GM12874 (cell line): ENCODE results near the gene PLCB1.

Experiments used
- CTCF ChIP-seq: IDR thresholded peaks from 2 replicates; pipeline ENCODE4 v1.5.1; 2011; ENCODE audit warnings: low read depth, mild to moderate bottlenecking, control low read depth, low read length, moderate library complexity; ENCODE audit not compliant: insufficient read depth

Gene PLCB1

DNA sequence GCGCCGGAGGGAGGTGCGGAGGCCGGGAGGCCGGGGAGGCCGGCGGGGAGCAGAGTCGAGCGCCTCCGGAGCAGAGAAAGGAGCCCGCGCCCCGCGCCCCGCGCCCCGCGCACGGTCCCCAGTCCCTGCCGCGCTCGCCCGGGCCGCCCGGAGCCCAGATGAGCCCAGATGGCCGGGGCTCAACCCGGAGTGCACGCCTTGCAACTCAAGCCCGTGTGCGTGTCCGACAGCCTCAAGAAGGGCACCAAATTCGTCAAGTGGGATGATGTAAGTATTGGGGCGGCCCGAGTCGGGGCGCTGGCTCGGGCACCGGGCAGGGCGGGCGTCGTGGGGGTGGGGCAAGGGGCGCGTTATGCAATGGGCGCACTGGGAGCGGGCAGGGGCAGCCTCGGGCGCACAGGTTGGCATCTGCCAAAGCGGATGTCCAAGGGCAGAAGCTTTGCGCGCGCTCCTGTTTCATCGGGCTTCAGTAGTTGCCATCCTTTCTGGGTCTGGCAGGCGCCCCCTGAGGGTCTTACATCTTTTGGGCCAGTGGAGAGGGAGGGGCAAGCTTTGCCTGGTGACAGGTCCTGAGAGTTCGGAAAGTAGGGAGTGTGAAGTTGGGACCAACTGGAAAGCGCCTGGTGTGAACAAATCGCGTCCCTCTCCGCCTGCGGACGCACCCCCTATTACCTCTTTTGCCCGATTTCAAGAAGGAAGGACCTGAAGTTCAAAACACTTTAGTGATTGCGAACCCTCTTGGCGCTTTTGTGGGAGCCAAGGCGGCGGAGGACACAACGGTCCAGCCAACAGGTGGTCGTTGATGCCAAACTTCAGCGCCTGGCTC is 631 bp downstream of the PLCB1 start:
- no peak for TF ChIP-seq CTCF

DNA sequence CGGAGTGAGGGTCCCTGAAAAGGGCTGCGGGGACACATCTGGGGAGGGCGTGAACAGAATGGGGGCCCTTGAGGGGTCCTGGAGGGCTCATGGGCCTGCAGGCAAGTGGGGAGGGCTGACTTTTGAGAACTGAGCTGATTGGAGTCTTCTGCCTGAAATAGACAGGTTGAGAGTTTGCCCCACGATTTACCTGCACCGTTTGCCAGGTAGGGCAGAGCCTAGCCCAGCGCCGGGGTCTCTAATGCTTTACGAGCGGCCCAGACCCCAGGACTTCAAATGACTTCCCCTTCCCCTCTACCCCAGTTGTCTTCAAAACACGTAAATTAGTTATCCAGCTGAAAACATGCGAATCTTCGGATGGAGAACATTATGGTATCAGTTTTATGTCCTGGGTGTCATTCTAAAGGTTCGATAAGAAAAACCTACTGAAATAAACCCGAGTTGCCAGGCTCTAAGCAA is 1.3 kb downstream of the PLCB1 start:
- TF ChIP-seq CTCF, result no peak

- TF ChIP-seq CTCF, result no peak
These were observed 1.9 kb downstream of the PLCB1 start for GRCh38 chr20:8133851-8134451.

GRCh38 chr20:8139899-8140298 is 7.8 kb downstream of the PLCB1 start:
- no peak for TF ChIP-seq CTCF

DNA sequence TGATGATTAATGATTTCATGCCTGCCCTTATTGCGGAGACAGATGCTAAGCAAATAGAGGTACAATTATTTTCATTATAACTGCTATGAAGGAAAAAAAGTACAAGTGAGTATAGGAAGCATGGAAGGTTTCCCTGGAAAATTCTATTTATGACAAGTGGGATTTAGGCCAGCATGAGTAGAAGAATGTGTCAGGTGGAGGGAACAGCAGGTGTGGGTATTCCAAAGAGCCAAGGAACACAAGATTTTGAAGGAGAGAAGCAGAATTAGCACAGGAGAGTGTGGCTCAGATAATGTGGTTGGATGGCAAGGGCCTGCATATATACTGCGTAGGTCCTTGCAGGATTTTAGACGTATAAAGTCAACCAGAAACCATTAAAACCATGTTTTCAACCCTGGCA is 11.4 kb downstream of the PLCB1 start:
- TF ChIP-seq CTCF, result no peak

GRCh38 chr20:8144282-8145245 is 12.5 kb downstream of the PLCB1 start:
- no peak for TF ChIP-seq CTCF
